Epithelial cell of prostate (primary cell): ENCODE data around the gene MCRS1.
"Not testable (repeated sequence)": the region's sequence is repeated elsewhere in the genome, so short reads cannot be mapped to it uniquely, and the experiment has no call there.

Source experiments
- DNase-seq: peaks from one replicate; pipeline ENCODE4 v3.0.0-alpha.2; 2011; ENCODE audit warnings: low read depth, low spot score
- H3K27ac ChIP-seq: fragments of 450-650 bp; 2 replicates; pipeline ENCODE4 v1.5.1; 2017; ENCODE audit warnings: mild to moderate bottlenecking

MCRS1 gene

GRCh38 chr12:49543221-49543913, 24.6 kb downstream of the MCRS1 start:
- no peak for DNase-seq
- no peak overlapping the region for H3K27ac ChIP-seq

GRCh38 chr12:49542592-49543160, 25.3 kb downstream of the MCRS1 start:
- DNase-seq, result no peak
- H3K27ac ChIP-seq, result no peak overlapping the region

GRCh38 chr12:49541911-49542505, 25.9 kb downstream of the MCRS1 start:
- H3K27ac ChIP-seq, result no peak overlapping the region
- no peak for DNase-seq

- no peak for DNase-seq
- H3K27ac ChIP-seq, result no peak overlapping the region
Measured at GRCh38 chr12:49541140-49541861, 26.6 kb downstream of the MCRS1 start.

- no peak overlapping the region for H3K27ac ChIP-seq
- DNase-seq, result peak; percentile 16
Measured at GRCh38 chr12:49540229-49541139, 27.5 kb downstream of the MCRS1 start.

- H3K27ac ChIP-seq, result no peak overlapping the region
- no peak for DNase-seq
Measured at GRCh38 chr12:49539406-49540228, 28.3 kb downstream of the MCRS1 start.

GRCh38 chr12:49538510-49539403, 29.2 kb downstream of the MCRS1 start, which contains the start of gene KCNH3:
Gene KCNH3, plus strand, starts transcription at chr12:49539030. Its CDS starts 387 bp downstream, at chr12:49539417.
- no peak for DNase-seq
- no peak within 1 kb of the TSS for H3K27ac ChIP-seq

GRCh38 chr12:49537752-49538509, 30.0 kb downstream of the MCRS1 start:
- DNase-seq, result no peak
- no peak overlapping the region for H3K27ac ChIP-seq

GRCh38 chr12:49537231-49537751, 30.7 kb downstream of the MCRS1 start:
- DNase-seq, result no peak
- no peak overlapping the region for H3K27ac ChIP-seq

GRCh38 chr12:49536526-49537071, 31.3 kb downstream of the MCRS1 start:
- DNase-seq, result no peak
- H3K27ac ChIP-seq, result no peak overlapping the region

- no peak overlapping the region for H3K27ac ChIP-seq
- DNase-seq, result no peak
Measured at GRCh38 chr12:49535921-49536525, 31.9 kb downstream of the MCRS1 start.

GRCh38 chr12:49534731-49535278, 33.1 kb downstream of the MCRS1 start:
- DNase-seq, result no peak
- no peak overlapping the region for H3K27ac ChIP-seq

- not testable (repeated sequence) for H3K27ac ChIP-seq, DNase-seq
Measured at GRCh38 chr12:49534122-49534521, 33.8 kb downstream of the MCRS1 start.

- no peak for DNase-seq
- H3K27ac ChIP-seq, result no peak overlapping the region
Measured at GRCh38 chr12:49533331-49533730, 34.6 kb downstream of the MCRS1 start.

- no peak for DNase-seq
- H3K27ac ChIP-seq, result no peak overlapping the region
Measured at GRCh38 chr12:49531745-49532144, 36.2 kb downstream of the MCRS1 start.

- DNase-seq, result no peak
- no peak overlapping the region for H3K27ac ChIP-seq
Measured at GRCh38 chr12:49529414-49529813, 38.5 kb downstream of the MCRS1 start.
